ENCODE results near the gene DNAJB8. TPM values are rescaled to one million over a fixed set of nuclear protein-coding genes. Genes with fewer than 3 reads are reported as not detected.
A peak's percentile ranks its signal among the peaks of the same experiment; 100 is the strongest.

Gene DNAJB8
- total RNA-seq, 2 donors from 2014 or later: not detected

DNA sequence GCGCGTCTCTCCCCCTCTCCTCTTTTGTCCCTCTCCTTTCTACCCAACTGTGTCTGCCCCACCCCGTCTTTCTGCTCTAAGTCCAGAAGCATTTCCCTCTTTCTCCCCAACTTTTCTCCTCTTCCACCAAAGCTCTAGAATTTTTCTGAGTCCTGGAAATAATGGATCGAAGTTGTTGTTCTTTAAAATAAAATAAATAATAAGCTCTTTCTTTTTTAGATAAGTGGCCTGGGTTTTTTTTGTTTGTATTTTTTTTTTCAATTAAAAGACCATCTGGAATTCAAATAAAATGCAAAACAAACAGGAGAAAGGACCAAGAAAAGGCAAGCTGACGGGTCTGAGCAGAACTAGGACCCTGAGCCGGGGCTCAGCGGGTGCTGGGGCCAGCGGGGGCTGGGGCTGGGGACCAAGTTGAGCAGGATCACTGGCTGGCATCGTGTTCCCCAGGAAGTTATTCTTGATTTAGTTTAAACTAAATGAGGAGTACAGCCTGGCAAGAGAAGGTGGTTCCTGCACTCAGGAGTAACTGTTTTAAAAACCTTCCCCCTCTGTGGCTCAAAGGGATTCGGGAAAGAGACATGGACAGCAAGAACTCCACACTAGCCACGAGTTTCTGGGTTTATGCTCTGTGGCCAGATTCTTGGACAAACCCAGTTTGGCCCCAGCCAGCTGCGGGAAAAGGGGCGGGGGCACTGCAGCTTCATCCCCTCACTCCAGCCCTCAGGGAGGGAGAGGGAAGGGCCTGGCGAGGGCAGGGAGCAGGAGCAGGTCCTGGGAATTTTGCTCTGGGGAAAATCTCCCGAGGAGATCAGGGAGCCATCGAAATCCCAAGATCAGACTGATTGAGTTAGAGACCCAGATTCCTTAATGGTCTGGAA is 18.0 kb upstream of the DNAJB8 start:
- H3K27me3 Mint-ChIP-seq: peaks cover 71% of the 10 kb centered on the region
- peaks cover 2% of the 10 kb centered on the region for H3K36me3 Mint-ChIP-seq (ENCODE audit: low read depth)
- no peak overlapping the region for H3K27ac Mint-ChIP-seq
- H3K4me3 Mint-ChIP-seq: peak overlapping the region; percentile 57
- H3K9me3 ChIP-seq (ENCODE audit: control insufficient read depth, low read length, poor library complexity, severe bottlenecking): no peaks in the 10 kb centered on the region
- ATAC-seq (no peak), DNase-seq (no peak)
- peaks cover 18% of the 10 kb centered on the region for H3K4me1 Mint-ChIP-seq

DNA sequence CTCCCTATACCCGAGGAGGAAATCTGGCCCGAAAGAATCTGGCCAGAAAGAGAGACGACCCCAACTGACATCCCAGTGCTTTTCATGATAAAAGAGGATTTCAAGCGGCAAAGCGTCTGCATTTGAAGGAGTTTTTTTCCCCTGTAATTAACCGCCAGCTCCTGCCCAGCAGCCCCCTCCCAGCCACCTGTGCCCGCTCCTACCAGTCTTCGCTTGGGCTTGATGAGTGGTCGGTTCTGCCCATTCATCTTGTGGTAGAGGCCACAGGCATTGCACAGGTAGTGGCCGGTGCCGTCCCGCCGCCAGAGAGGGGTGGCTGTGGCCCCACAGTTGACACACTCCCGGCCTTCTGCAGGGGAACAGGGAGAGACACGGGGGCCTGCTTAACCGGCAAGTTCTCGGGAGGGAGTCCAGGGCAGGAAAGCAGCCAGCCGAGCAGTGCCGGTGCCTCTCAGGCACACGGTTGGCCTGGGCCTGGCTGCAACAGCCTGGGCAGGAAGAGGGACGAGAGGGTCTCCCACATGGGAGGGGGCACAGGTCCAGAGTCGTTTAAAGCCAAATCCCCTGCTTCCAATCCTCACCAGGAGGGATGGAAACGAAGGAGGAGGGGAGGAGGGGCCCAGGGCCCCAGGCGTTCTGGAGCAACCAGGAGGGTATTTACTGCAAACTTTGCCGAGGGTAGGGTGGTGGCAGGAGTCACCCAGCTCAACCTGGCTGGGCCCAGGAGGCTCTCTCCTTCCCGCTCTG is 17.1 kb upstream of the DNAJB8 start:
- ATAC-seq (no peak), DNase-seq (no peak)
- Mint-ChIP-seq H3K4me3 (peak overlapping the region; percentile 57), H3K36me3 (ENCODE audit: low read depth) (peaks cover 2% of the 10 kb centered on the region), H3K4me1 (peaks cover 17% of the 10 kb centered on the region), H3K27ac (no peak overlapping the region), H3K27me3 (peaks cover 75% of the 10 kb centered on the region)
- no peaks in the 10 kb centered on the region for H3K9me3 ChIP-seq (ENCODE audit: control insufficient read depth, low read length, poor library complexity, severe bottlenecking)

DNA sequence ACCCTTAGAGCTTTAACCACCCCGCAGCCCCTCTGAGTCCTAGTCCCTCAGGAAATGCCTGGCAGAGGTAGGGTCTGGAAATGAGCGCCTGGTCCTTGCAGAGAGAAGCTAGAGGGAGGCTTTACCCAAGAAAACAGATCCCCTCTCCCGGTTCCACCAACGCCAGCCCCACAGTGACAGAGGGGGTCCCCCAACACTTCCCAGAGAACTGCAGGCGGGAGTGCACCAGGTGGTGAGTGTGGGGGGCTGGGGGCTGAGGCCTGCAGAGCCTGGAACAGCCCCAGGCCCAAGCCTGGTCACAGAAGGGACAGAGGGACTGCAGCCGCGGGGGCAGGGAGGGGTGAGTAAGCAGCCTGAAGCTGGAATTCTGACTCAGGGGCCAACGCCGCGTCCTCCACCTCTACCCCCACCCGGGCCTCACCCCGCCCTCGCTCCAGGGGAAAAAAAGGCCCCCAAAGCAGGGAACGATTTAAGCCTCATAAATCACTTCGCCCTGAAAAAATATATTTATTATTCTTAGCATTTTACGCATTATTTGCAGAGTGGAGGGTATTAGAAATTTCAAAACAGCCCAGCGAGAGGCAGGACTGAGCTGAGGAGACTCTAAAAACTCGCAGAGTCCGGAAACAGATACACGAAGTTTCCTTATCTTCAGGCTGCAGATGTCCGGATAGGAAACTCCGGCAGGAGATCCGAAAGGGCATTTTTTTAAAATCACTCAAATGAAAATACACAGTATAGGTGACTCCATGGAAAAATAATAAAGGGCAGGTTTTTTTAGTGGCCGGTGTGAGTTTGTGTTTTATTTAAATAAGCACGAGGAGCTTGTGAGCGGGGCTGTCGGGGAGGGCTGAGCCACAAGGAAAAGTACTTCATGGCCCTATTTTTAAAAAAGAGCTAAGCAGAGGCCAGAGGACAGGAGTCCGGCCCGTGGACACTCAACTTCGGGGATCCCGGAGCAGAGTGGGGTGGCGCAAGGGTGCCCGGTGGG is 16.3 kb upstream of the DNAJB8 start:
- Mint-ChIP-seq H3K4me3 (peak overlapping the region; percentile 50), H3K4me1 (peaks cover 14% of the 10 kb centered on the region), H3K36me3 (ENCODE audit: low read depth) (peaks cover 2% of the 10 kb centered on the region), H3K27me3 (peaks cover 83% of the 10 kb centered on the region), H3K27ac (no peak overlapping the region)
- H3K9me3 ChIP-seq (ENCODE audit: control insufficient read depth, low read length, poor library complexity, severe bottlenecking): no peaks in the 10 kb centered on the region
- DNase-seq (no peak), ATAC-seq (no peak)

DNA sequence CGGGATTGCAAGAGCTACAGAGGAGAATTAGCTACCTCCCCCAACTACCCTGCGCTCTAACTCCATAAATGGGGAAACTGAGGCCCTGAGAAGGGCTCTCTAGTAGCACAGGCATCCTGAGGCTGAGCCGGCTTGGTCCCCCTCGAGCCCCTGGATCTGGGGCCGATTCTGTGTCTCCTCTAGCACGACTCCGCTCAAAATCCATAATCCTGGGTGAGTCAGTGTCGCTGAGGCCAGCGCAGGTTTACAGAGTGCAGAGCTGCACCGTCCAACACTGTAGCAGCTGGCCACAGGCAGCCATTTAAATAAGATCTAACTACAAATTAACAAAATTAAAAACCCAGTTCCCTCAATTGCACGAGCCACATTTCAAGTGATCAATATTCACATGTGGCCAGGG is 15.5 kb upstream of the DNAJB8 start:
- Mint-ChIP-seq H3K36me3 (ENCODE audit: low read depth) (no peaks in the 10 kb centered on the region), H3K4me3 (peak overlapping the region; percentile 50), H3K27me3 (peaks cover 87% of the 10 kb centered on the region), H3K27ac (no peak overlapping the region), H3K4me1 (peaks cover 10% of the 10 kb centered on the region)
- ATAC-seq (no peak), DNase-seq (no peak)
- H3K9me3 ChIP-seq (ENCODE audit: control insufficient read depth, low read length, poor library complexity, severe bottlenecking): no peaks in the 10 kb centered on the region

- DNase-seq (no peak), ATAC-seq (no peak)
- Mint-ChIP-seq H3K4me3 (no peak overlapping the region), H3K27me3 (peaks cover 90% of the 10 kb centered on the region), H3K36me3 (ENCODE audit: low read depth) (no peaks in the 10 kb centered on the region), H3K4me1 (peaks cover 9% of the 10 kb centered on the region), H3K27ac (no peak overlapping the region)
- no peaks in the 10 kb centered on the region for H3K9me3 ChIP-seq (ENCODE audit: control insufficient read depth, low read length, poor library complexity, severe bottlenecking)
Measured at GRCh38 chr3:128481438-128481942, 14.8 kb upstream of the DNAJB8 start.

DNA sequence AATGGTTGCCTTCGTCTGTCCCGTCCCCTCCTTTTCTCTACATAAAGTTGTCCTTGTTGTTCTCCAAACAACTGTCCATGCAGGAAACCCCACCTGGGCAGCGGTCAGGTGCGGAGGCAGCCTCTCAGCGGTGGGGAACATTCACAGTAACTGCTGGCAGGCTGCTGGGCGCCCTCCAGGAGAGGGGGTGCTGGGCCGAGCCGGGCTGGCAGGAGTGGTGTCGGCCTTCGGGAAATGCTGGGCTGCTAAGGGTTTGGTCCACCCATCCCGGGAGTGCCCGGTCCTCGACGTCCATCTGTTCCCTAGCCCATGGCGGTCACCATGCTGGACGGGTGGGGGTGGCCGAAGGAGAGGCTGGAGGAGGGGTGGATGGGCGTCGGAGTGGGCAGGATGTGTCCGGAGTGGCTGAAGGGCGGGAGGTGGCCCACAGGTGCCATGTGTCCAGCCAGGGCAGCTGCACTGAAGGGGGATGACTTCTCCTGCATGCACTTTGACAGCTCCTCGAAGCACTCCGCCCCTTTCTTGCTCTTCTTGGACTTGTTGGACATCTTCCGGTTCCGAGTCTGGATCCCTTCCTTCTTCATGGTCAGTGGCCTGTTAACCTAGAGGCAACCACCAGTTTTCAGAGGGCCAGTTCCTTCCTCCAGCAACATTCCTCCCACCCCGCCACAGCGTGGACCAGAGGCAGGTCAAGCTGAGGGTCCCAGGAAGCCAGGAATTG is 14.2 kb upstream of the DNAJB8 start:
- H3K27me3 Mint-ChIP-seq: peaks cover 90% of the 10 kb centered on the region
- no peaks in the 10 kb centered on the region for H3K36me3 Mint-ChIP-seq (ENCODE audit: low read depth)
- DNase-seq: no peak
- ATAC-seq: no peak
- no peak overlapping the region for H3K27ac Mint-ChIP-seq
- H3K9me3 ChIP-seq (ENCODE audit: control insufficient read depth, low read length, poor library complexity, severe bottlenecking): no peaks in the 10 kb centered on the region
- H3K4me3 Mint-ChIP-seq: no peak overlapping the region
- H3K4me1 Mint-ChIP-seq: peaks cover 9% of the 10 kb centered on the region

GRCh38 chr3:128480278-128480677 is 13.6 kb upstream of the DNAJB8 start:
- no peak overlapping the region for H3K4me3 Mint-ChIP-seq
- peaks cover 90% of the 10 kb centered on the region for H3K27me3 Mint-ChIP-seq
- no peak for DNase-seq
- no peaks in the 10 kb centered on the region for H3K9me3 ChIP-seq (ENCODE audit: control insufficient read depth, low read length, poor library complexity, severe bottlenecking)
- H3K4me1 Mint-ChIP-seq: peaks cover 9% of the 10 kb centered on the region
- H3K36me3 Mint-ChIP-seq (ENCODE audit: low read depth): no peaks in the 10 kb centered on the region
- no peak overlapping the region for H3K27ac Mint-ChIP-seq
- ATAC-seq: no peak

DNA sequence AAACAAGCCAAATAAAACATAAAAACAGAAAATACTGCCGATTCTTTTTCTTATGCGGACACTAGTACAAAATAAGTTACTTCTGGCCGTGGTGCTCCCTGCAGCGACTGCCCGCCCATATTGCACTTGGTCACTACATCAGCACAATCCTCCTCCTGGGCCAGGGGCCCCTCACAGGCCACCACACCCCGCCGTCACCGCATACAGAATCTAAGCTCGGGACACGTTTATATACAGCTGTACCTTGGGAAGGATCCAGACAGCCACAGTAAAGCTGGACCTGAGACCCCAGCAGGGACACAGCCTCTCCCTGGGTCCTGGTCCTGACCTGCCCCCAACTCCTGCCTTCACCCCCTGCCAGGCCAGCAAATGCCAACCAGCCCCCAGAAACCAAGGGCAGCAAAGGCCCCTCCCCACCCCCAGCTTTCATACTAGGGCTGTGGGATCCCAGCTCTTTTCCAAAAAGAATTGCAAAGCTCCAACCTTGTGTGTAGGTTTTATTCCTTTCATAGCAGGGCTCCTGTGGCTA is 12.9 kb upstream of the DNAJB8 start:
- Mint-ChIP-seq H3K27ac (no peak overlapping the region), H3K27me3 (peaks cover 89% of the 10 kb centered on the region), H3K36me3 (ENCODE audit: low read depth) (no peaks in the 10 kb centered on the region), H3K4me1 (peaks cover 9% of the 10 kb centered on the region), H3K4me3 (no peak overlapping the region)
- H3K9me3 ChIP-seq (ENCODE audit: control insufficient read depth, low read length, poor library complexity, severe bottlenecking): no peaks in the 10 kb centered on the region
- DNase-seq (no peak), ATAC-seq (no peak)

DNA sequence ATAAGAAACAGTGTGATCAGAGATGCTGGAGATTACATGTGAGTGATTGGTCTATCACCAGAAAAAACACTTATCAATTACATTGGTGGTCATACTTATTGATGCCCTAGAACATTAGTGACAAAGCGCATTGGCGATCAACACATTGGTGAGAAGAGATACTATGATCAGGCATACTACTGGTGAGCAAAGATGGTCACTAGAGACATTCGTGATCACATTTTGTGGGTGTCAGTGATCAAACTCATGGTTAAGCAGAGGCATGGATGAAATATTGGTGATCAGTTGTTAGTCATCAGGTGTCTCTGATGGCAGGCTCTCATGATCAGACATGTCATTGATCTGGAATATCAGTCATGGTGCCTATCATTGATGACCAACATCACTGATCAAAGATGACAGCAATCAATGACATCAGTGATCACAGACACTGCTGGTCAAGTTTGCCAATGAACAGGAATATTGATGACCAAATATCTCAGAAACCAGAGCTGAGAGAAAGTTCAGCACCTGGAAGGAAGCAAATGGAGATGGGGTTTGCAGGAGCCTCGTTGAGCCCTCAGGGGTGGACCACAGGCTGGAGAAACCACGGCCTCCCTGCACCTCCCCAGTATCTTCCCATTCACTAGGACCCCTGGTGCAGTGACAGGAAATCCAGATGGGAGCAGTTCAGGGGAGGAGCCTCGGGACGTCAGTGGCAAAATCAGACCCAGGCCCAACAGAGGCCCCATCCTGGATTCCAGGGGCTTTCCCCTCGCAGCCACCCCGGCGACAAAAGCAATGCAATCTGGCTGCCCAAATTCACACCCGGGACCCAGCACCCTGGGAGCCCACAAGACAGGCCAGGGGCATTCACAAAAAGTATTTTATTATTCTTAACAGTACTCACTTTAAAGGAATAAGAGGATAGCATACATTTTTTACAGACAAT is 12.2 kb upstream of the DNAJB8 start:
- H3K27me3 Mint-ChIP-seq: peaks cover 89% of the 10 kb centered on the region
- no peak overlapping the region for H3K27ac Mint-ChIP-seq
- DNase-seq: no peak
- no peak for ATAC-seq
- H3K4me1 Mint-ChIP-seq: peaks cover 11% of the 10 kb centered on the region
- no peaks in the 10 kb centered on the region for H3K36me3 Mint-ChIP-seq (ENCODE audit: low read depth)
- H3K9me3 ChIP-seq (ENCODE audit: control insufficient read depth, low read length, poor library complexity, severe bottlenecking): no peaks in the 10 kb centered on the region
- no peak overlapping the region for H3K4me3 Mint-ChIP-seq

GRCh38 chr3:128476659-128477058 is 10.0 kb upstream of the DNAJB8 start:
- no peak for DNase-seq

GRCh38 chr3:128475355-128475754 is 8.7 kb upstream of the DNAJB8 start:
- peaks cover 6% of the 10 kb centered on the region for H3K4me1 Mint-ChIP-seq
- peak overlapping the region; percentile 72 for H3K27ac Mint-ChIP-seq
- H3K36me3 Mint-ChIP-seq (ENCODE audit: low read depth): peaks cover 2% of the 10 kb centered on the region
- ATAC-seq: no peak
- H3K9me3 ChIP-seq (ENCODE audit: control insufficient read depth, low read length, poor library complexity, severe bottlenecking): no peaks in the 10 kb centered on the region
- no peak overlapping the region for H3K4me3 Mint-ChIP-seq
- no peak for DNase-seq
- H3K27me3 Mint-ChIP-seq: peaks cover 94% of the 10 kb centered on the region

More at GRCh38 chr3:128476659-128477058, 10.0 kb upstream of the DNAJB8 start:
- ATAC-seq: no peak
- no peak overlapping the region for H3K4me3 Mint-ChIP-seq
- H3K36me3 Mint-ChIP-seq (ENCODE audit: low read depth): no peaks in the 10 kb centered on the region
- peaks cover 6% of the 10 kb centered on the region for H3K4me1 Mint-ChIP-seq
- peaks cover 91% of the 10 kb centered on the region for H3K27me3 Mint-ChIP-seq
- no peaks in the 10 kb centered on the region for H3K9me3 ChIP-seq (ENCODE audit: control insufficient read depth, low read length, poor library complexity, severe bottlenecking)
- no peak overlapping the region for H3K27ac Mint-ChIP-seq
